Epithelial cell of prostate (primary cell): Measurements from ENCODE around the gene OR2AG2.
"Not testable (repeated sequence)": the region's sequence is repeated elsewhere in the genome, so short reads cannot be mapped to it uniquely, and the experiment has no call there.

Source experiments
- DNase-seq: peaks from one replicate; pipeline ENCODE4 v3.0.0-alpha.2; 2011; ENCODE audit warnings: low read depth, low spot score
- H3K27ac ChIP-seq: fragments of 450-650 bp; 2 replicates; pipeline ENCODE4 v1.5.1; 2017; ENCODE audit warnings: mild to moderate bottlenecking

Gene OR2AG2, protein sequence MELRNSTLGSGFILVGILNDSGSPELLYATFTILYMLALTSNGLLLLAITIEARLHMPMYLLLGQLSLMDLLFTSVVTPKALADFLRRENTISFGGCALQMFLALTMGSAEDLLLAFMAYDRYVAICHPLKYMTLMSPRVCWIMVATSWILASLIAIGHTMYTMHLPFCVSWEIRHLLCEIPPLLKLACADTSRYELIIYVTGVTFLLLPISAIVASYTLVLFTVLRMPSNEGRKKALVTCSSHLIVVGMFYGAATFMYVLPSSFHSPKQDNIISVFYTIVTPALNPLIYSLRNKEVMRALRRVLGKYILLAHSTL

DNA sequence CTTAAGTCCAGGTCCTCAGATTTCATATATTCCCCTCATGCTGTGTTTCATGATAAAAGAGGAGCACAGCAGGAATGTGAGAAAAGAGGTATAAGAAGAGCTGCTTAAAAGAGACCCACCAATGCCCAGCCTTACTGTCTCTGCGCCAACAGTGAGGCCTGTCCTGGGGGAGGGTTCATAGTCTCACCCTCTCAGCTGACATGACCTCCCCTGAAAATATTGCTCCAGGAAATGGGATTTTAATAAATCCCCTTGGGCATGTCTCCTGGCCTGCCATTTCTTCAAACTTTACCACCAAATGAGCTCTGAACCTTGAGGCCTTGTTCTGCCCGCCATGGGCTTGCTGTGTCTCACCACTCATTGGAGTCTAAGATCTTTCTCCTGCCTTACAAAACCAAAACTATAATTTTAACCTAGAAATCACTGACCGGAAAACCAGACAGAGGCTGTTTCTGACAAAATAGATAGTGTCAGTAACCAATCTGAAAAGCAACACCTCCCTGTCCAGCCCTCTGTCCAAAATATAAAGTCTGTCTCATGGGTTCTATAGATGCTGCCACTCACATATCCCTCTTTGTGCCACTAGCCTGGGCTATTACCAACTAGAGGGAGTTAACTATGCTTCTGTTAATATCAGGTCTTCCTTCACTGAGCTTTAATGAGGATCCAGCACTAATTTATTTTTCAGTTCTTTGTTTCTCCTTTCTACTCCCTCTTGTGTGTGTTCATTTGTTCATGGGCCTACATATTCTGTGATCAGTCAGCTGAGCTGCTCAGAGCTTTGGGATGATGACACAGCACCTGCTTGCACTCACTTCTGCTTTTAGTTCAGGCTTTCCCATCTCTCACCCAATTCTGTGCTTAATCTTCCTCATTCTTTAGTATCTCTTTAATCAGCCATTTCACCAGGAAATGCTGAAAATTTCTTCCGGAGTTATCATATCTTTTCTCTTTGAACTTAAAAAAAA, at the start of gene OR2AG2:
Gene OR2AG2 (minus strand): TSS at position 51 of the 968 bp plus-strand sequence. CDS start 3,019 bp downstream, outside the sequence.
- H3K27ac ChIP-seq: no peak within 1 kb of the TSS
- DNase-seq: no peak

DNA sequence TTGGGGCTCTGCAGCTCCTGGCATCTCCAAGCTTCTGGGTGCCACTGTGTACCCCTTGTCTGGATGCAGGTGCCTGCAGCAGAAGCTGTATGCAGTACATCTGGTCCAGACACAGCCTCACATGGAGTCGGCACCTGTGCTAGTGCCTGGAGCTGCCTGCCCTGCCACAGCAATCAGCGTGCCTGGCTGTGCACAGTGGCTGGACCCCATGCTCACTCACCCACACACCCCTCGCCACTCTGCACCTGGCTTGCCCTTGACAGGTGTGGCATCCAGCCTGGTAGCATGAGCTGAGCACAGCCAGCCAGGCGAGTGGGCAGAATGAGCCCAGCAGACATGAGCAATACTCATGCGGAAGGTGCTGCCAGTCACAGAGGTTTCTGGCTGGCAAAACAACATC, 47.2 kb upstream of the OR2AG2 start:
- no peak overlapping the region for H3K27ac ChIP-seq
- DNase-seq: no peak

DNA sequence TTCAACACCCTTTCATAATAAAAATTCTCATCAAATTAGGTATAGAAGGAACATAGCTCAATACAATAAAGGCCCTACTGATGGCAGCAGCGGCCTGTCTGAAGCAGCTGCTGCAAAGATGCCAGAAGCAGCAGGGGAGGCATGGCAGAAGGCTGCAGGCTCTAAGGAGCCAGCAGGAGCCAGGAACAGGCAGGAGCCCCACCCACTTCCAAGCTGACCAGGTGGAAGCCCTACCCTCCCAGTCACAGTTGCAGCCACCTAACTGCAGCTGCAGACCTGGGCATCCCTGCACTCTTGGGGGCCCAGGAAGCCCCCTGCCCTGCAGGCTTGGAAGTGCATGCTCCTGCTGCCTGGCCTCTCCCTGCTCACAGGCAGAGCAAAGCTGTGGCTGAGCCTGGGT, 45.9 kb upstream of the OR2AG2 start:
- DNase-seq: no peak

DNA sequence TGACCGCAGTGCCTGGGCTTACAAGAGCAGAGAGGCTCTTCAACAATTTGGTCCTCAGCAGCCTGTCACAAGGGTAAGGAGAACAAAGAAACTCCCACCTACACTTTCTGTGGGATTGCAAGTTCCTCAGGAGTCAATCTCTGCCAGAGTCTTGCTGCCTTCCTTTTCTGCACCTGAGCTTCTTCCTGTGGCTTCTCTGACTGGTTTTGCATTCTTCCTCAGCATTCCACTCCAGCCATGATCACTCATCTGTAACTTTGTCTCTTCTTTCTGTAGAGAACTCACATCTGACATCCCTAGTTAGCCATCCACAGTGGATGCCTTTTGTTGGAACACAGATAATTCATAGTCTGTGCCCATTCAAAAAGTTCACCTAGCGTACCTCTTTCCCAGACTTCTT, 41.9 kb upstream of the OR2AG2 start:
- DNase-seq: no peak
- H3K27ac ChIP-seq: no peak overlapping the region

More for the DNA sequence above, 45.9 kb upstream of the OR2AG2 start:
- no peak overlapping the region for H3K27ac ChIP-seq

DNA sequence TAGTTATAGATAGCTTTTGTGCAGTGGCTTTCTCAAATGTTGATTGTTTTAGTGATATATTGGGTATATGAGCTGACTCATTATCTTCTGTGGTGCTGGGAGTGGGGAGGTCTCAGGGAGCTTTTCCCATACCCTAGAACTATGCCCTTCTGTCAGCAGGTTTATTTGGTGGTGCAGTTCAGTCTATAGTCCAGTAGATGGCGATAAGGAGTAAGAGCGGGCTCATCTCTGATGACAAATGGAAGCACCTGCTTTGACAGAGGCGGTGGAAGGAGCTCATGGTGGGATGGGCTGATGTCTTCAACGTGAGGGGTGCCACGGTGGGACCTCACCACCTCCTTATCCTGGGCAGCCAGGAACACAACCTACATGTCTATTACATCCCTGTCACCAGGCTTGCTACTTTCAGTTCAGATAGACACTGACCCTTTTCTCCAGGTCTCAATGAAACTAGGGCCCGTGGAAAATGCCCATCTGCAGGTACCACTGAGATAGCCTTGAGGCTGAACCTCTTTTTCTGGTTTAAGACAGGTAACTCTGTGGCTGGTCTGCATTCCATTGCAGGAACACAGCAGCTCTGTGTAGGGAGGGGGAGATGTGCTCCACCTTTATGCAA, 40.7 kb upstream of the OR2AG2 start:
- H3K27ac ChIP-seq: no peak overlapping the region
- DNase-seq: no peak

DNA sequence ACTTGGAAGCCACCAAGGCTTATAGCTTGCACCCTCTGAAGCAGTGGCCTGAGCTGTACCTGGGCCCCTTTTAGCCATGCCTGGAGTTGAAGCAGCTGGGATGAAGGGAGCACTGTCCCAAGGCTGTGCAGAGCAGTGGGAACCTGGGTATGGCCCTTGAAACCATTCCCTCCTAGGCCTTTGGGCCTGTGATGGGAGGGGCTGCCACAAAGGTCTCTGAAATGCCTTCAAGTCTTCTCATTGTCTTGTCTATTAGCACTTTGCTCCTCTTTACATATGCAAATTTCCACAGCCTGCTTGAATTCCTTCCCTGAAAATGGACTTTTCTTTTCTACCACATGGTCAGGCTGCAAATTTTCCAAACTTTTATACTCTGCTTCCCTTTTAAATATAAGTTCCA, 29.3 kb upstream of the OR2AG2 start:
- not testable (repeated sequence) for DNase-seq, H3K27ac ChIP-seq

DNA sequence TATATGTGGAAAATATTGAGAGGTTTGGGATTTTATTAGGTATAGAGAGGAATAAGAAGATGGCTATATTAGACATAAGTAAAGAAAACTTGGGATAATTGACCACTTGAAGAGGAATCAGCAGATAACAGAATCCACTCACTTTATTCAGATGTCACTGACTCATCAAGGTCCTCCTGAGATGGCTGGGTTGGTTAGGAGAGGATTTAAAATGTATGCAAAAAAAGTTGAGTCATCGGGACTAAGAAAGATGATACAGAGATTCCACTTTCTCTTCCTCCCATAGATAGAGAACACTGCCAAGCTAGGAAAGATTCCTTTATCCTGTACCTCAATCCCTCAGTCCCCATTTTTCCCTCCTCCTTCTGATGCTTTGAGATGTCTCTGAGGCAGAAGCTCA, 27.6 kb upstream of the OR2AG2 start, which contains the start of gene OR6A2:
Gene OR6A2 (minus strand): TSS at position 288 of the 400 bp plus-strand sequence. CDS start 3,981 bp downstream, outside the sequence.
- DNase-seq: no peak
- H3K27ac ChIP-seq: no peak within 1 kb of the TSS

DNA sequence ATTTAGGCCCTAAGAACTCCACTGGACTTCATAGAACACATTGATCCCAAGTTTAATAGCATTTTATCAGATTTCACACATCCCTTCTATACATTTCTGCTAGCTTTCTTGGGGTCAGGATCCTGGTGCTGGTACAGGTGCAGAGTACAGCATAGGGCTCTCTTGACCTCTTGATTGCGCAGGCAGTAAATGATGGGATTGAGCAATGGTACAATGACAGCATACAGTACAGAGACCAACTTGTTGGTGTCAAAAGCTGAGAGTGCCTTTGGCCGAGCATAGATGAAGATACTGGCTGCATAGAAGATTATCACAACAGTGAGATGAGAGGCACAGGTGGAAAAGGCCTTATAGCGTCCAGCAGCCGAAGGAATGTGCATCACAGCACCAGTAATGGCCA, 22.9 kb upstream of the OR2AG2 start:
- H3K27ac ChIP-seq: no peak overlapping the region
- DNase-seq: no peak

DNA sequence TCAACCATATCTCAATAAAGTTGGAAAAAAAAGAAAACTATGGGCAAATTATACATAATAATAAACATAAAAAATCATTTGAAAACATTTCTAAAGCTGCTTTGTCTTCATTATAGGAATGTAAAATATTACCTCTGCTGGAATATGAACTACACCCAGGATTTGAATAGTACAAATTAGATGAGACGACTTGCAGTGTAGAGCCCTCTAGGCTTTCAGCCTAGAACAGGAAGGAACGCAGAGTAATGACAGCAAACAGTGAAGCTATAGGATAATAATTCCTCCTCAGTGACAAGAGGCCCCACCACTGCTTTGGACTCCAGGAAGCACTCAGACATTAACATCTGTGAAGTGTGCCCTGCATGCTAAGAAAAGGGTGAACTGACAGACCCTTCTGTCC, 18.8 kb upstream of the OR2AG2 start:
- H3K27ac ChIP-seq: no peak overlapping the region
- no peak for DNase-seq

DNA sequence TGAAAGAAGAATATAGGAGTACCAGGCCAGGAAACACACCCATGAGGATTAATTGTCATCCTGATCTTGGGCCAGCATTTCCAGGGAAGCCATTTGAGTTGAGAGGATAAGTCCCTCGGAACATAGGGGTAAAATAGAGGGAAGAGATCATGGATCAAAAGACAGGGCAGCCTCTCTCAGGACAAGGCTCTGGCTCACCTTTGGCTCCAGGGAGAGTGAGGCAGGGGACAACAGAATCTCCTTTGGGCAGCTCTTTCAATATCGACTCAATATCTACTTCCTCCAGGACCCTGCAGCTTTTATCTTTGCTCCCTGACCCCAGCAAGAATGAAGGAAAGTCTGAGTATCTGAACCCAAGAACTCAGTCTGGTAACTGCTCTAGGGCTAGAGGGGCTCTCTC, 10.9 kb upstream of the OR2AG2 start, which contains the start of gene OR2AG1:
Gene OR2AG1 (plus strand): TSS at position 301 of the 400 bp plus-strand sequence. CDS start 2,018 bp downstream, outside the sequence.
- no peak for DNase-seq
- no peak within 1 kb of the TSS for H3K27ac ChIP-seq

DNA sequence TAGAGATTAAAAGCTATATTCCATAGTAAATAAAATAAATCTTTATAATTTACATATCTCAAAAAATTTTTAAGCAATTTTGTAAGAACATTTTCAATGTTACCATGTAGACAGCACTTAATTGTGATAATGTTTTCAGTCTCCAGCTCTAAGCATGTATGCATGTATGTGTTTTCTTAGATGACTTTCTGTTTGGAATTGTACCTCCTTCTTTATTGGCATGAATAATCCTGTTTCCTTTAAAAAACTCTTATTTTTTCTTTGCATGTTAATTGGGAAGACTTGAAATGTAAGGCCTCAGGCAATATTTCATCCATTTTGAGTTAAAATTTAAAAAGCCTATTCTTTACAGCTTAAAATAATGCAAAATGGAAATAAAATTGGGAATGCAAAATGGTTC, 9.1 kb upstream of the OR2AG2 start:
- H3K27ac ChIP-seq: no peak overlapping the region
- DNase-seq: no peak

DNA sequence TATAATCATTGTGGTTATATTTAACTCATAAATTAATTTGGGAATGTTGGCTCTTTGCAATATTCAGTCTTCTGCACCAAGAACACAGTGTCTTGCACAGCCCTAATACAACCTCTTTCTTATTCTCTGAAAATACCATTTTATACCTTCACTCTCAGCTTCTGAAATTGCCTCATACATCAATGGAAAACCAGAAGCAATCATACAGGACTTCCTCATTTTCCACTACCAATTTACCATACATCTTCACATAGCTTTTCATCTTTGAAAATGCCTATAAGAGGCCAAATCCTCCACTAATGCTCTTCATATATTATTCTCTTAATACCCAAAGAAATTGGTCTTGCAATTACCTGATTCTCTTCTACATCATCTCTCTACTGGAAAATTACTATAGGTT, 6.7 kb upstream of the OR2AG2 start:
- DNase-seq: no peak
- H3K27ac ChIP-seq: no peak overlapping the region

DNA sequence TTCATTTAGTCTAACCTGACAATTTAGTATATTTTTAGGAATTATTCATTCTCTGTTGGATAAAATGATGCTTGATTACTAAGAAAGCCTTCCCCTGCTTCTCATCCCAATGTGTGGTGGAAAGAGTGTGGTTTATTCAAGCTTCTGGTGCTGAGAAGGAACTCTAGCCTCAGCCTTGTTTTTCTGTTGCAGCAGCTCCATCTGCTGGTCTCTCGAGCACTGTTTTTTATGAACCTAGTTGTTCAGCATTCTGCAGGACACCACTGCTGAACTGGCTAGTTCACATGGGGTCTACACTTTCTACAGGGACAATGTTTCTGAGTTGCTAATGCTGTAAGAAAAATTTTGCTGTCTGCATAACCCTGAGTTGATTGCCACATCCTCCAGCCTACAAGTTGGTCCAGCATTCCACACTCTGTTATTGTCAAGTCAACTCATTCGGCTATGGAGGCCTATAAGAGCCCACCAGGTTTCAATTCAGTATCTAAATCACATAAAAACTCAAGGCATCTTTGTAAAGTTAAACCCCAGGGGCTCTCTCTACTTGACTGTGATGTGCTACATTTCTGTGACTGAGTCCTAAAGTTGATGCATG, 14.3 kb downstream of the OR2AG2 start:
- H3K27ac ChIP-seq: no peak overlapping the region
- no peak for DNase-seq

DNA sequence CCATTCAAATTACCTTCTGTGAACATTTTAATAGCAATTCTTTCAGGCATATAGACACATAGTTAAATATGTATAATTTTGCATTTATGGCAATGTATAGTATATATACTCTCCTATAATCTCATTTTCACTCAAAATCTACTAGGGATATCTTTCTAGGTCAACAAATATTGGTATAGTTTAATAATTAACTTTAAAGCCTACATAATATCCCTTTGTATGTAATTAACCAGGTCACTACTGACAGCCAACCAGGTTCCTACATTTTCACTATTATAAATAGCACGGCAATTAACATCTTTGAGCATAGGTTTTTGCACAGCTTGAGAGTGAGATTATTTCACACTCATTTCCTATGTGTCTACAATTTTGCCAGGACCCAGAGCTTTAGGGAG, 15.8 kb downstream of the OR2AG2 start:
- no peak for DNase-seq
- no peak overlapping the region for H3K27ac ChIP-seq

DNA sequence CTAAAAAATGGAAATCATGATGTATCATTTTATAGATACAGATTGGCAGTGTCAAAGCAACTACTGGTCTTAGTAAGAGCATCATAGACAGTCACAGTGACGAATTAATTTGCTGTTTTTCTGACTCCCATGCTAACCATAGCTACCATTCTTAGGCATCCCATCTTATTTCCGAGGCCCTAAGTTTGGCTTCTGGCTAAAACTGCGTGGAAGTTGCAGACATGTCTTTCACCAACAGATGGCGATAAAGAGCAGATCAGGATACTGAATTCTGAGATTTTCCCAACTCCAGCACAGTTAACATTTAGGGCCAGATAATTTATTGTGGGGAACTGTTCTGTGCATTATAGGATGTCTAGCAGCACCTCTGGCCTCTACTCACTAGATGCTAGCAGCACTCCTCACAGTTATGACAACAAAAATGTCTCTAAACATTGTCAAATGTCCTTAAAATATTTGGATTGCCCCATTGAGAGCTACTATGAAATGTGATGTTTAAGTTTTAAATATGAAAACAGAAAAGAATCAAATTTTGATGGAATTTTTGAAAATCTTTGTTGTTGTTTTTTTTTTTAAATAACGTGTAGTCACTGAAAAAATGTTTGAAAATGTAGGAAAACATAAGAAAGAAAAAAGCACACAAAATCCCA, 16.3 kb downstream of the OR2AG2 start:
- DNase-seq: no peak

DNA sequence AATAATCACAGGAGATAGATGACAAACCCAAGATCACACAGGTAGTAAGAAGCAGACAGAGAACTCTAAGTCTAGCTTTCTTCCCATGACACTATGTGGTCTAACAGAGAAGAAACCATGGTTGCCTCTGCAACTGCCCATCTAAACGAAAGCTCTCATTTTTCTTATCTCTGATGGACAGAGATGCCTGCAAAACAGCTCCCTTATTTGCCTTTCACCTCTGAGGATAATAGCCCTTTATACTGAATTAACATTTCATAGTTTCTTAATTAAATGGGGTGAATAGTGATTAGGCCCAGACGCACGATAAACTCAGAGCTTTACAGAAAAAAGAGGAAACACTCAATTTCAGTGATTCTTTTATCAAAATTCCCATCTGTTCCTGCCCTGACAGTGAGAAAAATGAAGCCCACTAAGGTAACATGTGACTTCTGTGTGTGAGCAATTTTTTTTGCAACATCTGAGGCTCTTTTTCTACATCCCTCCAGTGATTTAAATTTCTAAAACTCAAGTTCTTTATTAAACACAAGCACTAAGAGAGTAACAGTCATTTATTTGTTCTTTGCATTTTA, 24.6 kb downstream of the OR2AG2 start:
- no peak overlapping the region for H3K27ac ChIP-seq

More for the DNA sequence above, 16.3 kb downstream of the OR2AG2 start:
- no peak overlapping the region for H3K27ac ChIP-seq

DNA sequence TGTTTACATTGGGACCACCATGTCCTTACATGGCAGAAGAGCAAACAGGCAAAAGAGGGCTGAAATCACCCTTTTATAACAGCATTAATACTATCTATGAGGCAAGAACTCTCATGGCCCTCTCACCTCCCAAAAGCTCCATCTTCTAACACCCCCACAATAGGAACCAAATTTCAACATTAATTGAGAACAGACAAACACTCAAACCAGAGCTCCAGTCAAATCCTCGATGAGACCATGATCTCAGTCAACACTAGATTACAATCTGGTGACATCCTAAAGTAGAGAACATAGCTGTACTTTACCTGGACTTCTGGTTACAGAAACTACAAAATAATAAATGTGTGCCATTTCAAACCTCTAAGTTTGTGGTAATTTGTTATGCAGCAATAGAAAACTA, 25.1 kb downstream of the OR2AG2 start:
- no peak overlapping the region for H3K27ac ChIP-seq
- no peak for DNase-seq

More for the DNA sequence above, 24.6 kb downstream of the OR2AG2 start:
- no peak for DNase-seq

DNA sequence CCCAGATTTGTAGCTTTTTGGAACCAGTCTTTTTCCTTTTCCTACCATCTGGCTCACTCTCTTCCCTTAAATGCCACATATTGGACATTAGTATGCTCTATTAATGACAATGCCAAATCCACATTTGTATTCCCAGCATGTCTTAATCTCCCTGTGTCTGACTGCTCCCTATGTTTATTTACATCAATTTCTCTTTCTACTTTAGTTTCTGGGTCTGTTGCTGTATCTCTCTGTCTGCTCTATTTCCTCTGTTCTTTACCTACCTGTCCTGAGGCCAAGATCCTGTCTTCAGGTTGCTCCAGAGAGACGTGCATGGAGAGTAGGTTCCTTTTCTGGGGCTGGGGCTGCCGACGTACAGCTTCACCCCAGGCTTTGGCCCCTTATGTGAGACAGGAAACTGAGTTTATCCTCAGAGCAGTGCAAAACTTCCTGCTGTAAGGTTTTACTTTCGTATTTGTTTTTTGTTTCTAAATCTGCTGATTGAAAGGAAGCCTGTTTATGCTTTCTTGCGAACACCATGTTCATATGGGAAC, 25.6 kb downstream of the OR2AG2 start:
- DNase-seq: no peak
- no peak overlapping the region for H3K27ac ChIP-seq

DNA sequence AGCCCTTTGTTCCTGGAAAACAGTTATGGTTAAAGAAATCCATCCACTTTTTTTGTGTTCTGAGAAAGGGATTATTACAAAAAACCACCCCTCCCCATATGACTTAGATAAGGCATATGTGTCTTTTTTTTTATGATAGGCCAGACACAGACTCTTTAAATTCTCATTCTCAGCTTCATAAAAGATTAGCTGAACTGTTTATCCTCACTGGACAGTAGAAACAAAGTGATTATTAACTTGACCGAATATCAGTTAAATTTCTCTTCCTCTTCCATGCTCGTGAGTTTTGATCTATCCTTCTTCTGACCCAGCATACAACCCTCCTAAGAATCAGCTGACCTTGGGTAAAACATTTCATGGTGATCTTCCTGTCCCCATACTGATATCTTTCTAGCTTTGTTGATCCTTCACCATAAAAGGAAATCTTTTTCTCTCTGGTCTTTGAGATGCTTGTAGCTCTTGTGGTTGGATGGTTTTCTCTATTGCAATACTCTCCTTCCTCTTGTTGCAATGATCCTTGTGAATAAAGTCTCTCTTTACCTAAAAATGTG, 26.2 kb downstream of the OR2AG2 start:
- H3K27ac ChIP-seq: no peak overlapping the region
- no peak for DNase-seq
